Frontal cortex (tissue), 4 donors: ENCODE data around the gene HAND1. TPM values are rescaled to one million over a fixed set of nuclear protein-coding genes. Genes with fewer than 3 reads are reported as not detected.

Source experiments
- DNase-seq, 2 donors: peaks; one replicate each; pipeline ENCODE4 v3.0.0; 2012; ENCODE audit warnings: low spot score in 2 of 2
- FAIRE-seq: peaks from 2 replicates; lab custom pipeline; 2012; peaks lifted over from hg19 to GRCh38; lab: Jason Lieb, UNC
- total RNA-seq: library from RNA; depleted of rRNA; stranded (reverse); fragments of >200 nt; gene quantifications from one replicate; pipeline ENCODE4 v1.2.3, GENCODE V29; 2014
- donor health status: control.
- donor health status: control.
- donor health status: control.

Gene HAND1
- total RNA-seq, 1 donor from 2014 or later = not detected

- DNase-seq (no peak), FAIRE-seq (no peak)
These were observed 48.7 kb downstream of the HAND1 start for GRCh38 chr5:154429341-154429740.

- no peak for FAIRE-seq
These were observed 49.8 kb downstream of the HAND1 start for GRCh38 chr5:154428208-154428607.

More at GRCh38 chr5:154428208-154428607, 49.8 kb downstream of the HAND1 start:
- no peak for DNase-seq

Other genes starting within 250 kb of the HAND1 start
- 17.9 TPM for gene SAP30L, start 32.2 kb downstream of the HAND1 start, total RNA-seq